C4-2B (cell line): ENCODE data around the gene CDKN3.

Experiments
- CTCF ChIP-seq: fragments of 450-650 bp; conservative IDR thresholded peaks from 2 replicates; pipeline ENCODE4 v1.5.1; 2017; ENCODE audit warnings: mild to moderate bottlenecking
- ZFX ChIP-seq: fragments of 450-650 bp; IDR thresholded peaks from 2 replicates; pipeline ENCODE4 v1.6.1; 2017

- TF ChIP-seq CTCF (peak; percentile 99), ZFX (peak; percentile 100)
Observed at GRCh38 chr14:54440873-54441868, 44.4 kb downstream of the CDKN3 start, which contains the start of gene CNIH1.
